Measurements from ENCODE around the gene PAK5.

The PAK5 gene

DNA sequence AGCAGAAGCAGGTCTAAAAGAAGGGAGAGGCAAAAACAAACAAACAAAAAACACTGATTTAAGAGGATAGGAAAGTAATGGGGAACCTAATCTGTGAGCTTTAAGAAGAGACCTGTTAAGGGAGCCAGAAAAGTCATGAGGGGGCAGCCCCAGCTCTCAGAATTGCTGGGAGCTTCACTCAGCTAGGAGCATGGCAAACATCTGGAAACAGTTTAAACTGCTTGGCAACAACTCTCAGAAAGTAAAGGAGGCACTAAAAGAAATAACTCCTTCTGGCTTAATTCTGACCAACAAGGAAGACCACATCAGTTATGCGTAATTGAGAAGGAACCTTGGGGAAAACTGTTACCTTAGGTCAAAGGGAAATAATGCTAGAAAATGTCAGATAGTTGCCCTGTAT is 203.1 kb downstream of the PAK5 start:
- Histone ChIP-seq H3K36me3 (no peaks in the 10 kb centered on the region), H3K27me3 (no peaks in the 10 kb centered on the region), H3K4me3 (ENCODE audit: low read depth, low read length) (no peak overlapping the region), H3K9me3 (no peaks in the 10 kb centered on the region), H3K4me1 (no peaks in the 10 kb centered on the region)
- TF ChIP-seq, protein P1, sequence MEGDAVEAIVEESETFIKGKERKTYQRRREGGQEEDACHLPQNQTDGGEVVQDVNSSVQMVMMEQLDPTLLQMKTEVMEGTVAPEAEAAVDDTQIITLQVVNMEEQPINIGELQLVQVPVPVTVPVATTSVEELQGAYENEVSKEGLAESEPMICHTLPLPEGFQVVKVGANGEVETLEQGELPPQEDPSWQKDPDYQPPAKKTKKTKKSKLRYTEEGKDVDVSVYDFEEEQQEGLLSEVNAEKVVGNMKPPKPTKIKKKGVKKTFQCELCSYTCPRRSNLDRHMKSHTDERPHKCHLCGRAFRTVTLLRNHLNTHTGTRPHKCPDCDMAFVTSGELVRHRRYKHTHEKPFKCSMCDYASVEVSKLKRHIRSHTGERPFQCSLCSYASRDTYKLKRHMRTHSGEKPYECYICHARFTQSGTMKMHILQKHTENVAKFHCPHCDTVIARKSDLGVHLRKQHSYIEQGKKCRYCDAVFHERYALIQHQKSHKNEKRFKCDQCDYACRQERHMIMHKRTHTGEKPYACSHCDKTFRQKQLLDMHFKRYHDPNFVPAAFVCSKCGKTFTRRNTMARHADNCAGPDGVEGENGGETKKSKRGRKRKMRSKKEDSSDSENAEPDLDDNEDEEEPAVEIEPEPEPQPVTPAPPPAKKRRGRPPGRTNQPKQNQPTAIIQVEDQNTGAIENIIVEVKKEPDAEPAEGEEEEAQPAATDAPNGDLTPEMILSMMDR (IDR thresholded peaks at IDR 0.05; ENCODE audit: low read depth, low read length): no peak
- DNase-seq: no peak

DNA sequence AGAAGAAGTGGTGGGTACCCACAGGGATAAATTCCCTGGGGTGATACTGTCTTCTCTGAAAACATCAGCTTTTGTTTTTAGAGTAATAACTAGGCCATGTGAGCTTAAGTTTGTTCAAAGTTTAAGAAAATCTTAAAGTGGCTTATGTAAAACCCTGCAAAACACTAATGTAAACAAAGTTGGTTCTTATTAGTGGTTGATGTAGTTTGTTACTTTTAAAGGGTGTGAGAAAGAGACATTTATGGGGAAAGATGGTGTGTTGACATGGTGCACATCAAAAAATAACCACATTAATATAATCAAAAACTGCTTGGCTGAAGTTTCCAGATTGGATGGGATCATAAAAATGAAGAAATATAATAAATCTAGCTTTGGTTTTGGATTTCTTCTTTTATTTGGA is 204.5 kb downstream of the PAK5 start:
- TF ChIP-seq, protein P1 (IDR thresholded peaks at IDR 0.05; ENCODE audit: low read depth, low read length): no peak
- Histone ChIP-seq H3K4me1 (no peaks in the 10 kb centered on the region), H3K36me3 (no peaks in the 10 kb centered on the region), H3K4me3 (ENCODE audit: low read depth, low read length) (no peak overlapping the region), H3K9me3 (no peaks in the 10 kb centered on the region), H3K27me3 (no peaks in the 10 kb centered on the region)
- no peak for DNase-seq

DNA sequence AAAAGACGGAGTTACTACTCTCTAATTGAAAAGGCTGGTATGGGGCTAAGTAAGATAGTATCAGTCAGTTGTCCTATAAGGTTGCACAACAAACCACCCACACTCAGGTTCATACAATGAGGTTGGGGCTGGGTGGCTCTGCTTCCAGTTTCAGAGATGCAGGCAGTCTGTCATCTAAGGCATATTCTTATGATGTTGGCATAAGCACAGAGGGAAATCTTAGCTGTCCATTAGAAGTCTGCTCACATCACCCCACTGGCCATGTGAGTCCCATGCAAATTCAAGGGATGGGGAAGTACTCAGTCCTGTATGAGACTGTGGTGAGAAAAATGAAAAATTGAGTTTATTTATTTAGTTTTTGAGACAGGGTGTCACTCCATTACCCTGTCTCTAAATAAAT is 205.9 kb downstream of the PAK5 start:
- H3K4me1 ChIP-seq: no peaks in the 10 kb centered on the region
- no peaks in the 10 kb centered on the region for H3K36me3 ChIP-seq
- H3K9me3 ChIP-seq: no peaks in the 10 kb centered on the region
- H3K4me3 ChIP-seq (ENCODE audit: low read depth, low read length): no peak overlapping the region
- DNase-seq: no peak
- no peaks in the 10 kb centered on the region; the same call in 1 of the 2 replicates for H3K27me3 ChIP-seq
- TF ChIP-seq, protein P1 (IDR thresholded peaks at IDR 0.05; ENCODE audit: low read depth, low read length): no peak

DNA sequence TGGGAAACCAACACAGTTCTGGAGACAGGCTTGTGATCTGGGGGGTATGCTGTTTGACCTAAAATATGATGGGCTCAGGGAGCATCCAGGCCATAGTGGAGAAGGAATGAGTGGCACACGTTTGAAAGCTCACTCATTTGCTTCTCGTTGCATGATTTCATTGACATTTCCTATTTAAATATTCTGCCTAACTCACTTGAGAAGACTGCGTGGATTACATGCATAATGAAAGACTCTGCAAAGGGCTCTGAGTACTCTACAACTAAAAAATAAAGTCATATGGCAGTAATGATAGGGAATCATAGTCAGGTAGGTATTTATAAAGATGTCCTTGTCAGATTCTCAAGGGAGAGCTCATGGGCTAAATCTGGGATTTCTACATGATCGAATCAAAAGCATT is 206.6 kb downstream of the PAK5 start:
- TF ChIP-seq, protein P1 (IDR thresholded peaks at IDR 0.05; ENCODE audit: low read depth, low read length): no peak
- no peaks in the 10 kb centered on the region for H3K36me3 ChIP-seq

DNA sequence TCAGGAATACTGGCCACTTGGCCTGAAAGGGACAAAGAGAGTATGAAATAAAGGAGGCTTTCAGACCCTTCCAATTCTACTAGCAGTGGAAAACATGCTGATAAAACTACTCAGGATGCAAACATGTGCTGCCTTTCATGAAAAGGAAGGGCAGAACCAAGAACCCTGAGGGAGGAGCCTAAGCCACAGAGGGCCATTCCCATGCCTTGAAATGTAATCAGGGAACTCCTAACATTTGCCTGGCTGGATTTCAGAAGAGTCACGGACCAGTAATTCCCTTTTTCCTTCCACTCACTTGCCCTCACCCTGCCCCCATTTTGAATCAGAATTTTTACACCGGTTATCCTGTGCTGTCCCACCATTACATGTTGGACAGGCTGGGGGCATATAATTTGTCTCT is 208.3 kb downstream of the PAK5 start:
- TF ChIP-seq, protein P1 (IDR thresholded peaks at IDR 0.05; ENCODE audit: low read depth, low read length): no peak
- DNase-seq: no peak
- no peak overlapping the region for H3K4me3 ChIP-seq (ENCODE audit: low read depth, low read length)
- no peaks in the 10 kb centered on the region for H3K4me1 ChIP-seq
- H3K9me3 ChIP-seq: no peaks in the 10 kb centered on the region
- no peaks in the 10 kb centered on the region for H3K36me3 ChIP-seq
- no peaks in the 10 kb centered on the region; the same call in 1 of the 2 replicates for H3K27me3 ChIP-seq

More for the DNA sequence above, 206.6 kb downstream of the PAK5 start:
- no peaks in the 10 kb centered on the region; the same call in 1 of the 2 replicates for H3K27me3 ChIP-seq
- no peaks in the 10 kb centered on the region for H3K4me1 ChIP-seq
- no peaks in the 10 kb centered on the region for H3K9me3 ChIP-seq
- no peak overlapping the region for H3K4me3 ChIP-seq (ENCODE audit: low read depth, low read length)
- DNase-seq: no peak

DNA sequence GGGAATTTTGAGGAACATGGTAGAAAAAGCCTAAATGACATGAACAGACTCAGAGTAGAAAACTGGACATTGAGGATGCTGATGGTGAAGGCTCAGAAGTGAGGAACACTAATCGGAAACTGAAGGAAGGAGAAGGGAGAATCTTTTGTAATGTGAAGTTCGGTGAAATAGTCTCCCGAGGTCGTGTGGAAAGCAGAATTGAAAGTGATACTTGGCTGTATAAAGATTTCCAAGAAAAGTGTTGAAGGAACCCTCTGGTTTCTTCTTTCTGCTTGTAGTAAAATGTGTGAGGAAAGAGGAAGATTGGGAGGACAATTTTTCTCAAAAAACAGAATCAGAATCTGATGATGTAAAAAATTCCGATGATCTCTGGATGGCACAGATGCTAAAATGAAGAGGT is 209.0 kb downstream of the PAK5 start:
- no peak for DNase-seq
- TF ChIP-seq, protein P1 (IDR thresholded peaks at IDR 0.05; ENCODE audit: low read depth, low read length): no peak
- Histone ChIP-seq H3K4me1 (no peaks in the 10 kb centered on the region), H3K27me3 (no peaks in the 10 kb centered on the region; the same call in 1 of the 2 replicates), H3K36me3 (no peaks in the 10 kb centered on the region), H3K9me3 (no peaks in the 10 kb centered on the region), H3K4me3 (ENCODE audit: low read depth, low read length) (no peak overlapping the region)
